HG02642 (cell line): ENCODE measurements around the gene DCTD.

Experiments
- ATAC-seq: cut with Tn5 transposase; IDR thresholded peaks from one replicate; pipeline ENCODE4 v1.9.1; 2021; ENCODE audit warnings: mild to moderate bottlenecking; ENCODE audit not compliant: unreplicated experiment, poor library complexity

Gene DCTD

DNA sequence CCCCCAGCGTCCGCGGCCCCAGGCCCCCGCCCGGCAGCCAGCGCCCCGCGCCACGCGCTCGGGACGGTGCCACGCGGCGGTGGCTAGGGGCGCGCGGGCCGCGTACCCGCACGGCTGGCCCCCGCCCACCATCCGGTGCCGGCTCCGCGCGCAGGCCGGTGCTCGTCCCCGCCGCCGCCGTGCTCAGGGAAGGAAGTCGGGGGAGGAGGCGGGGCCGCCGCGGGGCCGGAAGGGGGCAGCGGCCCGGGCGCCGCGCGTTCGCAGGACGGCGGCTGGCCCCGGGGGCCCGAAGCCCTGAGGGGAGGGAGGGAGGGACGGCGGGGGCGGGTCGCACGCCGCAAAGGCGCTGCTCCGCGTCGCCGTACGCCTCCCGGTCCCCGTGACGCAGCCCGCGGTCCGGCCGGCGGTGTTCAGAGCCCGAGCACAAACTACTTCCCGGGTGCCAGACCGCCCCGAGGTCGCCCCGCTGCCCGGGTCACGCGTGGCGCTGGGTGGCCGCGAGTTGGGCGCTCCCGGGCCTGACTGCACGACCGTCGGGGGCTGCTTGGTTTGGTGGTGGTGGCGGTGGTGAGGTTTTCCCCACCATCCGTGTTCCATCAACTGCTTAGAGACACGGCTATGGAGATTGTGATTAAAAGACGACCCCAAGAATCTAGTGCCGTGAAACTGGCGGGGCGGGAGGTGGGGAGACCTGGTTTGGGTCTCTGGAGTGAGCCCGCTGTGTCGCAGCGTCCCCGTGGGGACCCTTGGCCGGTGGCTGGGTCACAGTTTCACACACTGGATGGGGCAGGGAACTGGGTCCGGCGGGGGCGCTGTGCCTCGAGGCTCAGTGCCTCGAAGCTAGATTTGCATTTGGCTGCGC lies at the start of gene DCTD:
Gene DCTD (minus strand): TSS at position 205 of the 862 bp plus-strand sequence. CDS start 1,818 bp downstream, outside the sequence.
- ATAC-seq: peak; percentile 85

DNA sequence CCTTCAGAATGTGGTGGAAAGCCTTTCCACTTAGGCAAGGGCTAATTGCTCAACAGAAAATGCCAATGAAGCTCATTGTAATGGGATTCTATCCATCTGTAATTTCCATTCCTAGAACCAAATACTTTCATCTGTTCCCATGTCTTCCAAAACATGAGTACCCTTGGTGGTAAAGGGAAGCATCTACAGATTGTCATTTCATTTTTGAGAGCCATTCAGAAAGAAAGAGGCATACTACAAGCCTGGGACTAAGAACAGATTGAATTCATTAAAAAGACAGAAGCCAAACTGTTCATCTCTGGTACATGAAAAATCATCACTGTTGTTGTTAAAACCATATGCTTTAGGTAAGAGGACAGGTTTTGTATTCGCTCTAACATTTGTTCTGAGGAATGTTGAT lies 43.6 kb upstream of the DCTD start:
- ATAC-seq: no peak

DNA sequence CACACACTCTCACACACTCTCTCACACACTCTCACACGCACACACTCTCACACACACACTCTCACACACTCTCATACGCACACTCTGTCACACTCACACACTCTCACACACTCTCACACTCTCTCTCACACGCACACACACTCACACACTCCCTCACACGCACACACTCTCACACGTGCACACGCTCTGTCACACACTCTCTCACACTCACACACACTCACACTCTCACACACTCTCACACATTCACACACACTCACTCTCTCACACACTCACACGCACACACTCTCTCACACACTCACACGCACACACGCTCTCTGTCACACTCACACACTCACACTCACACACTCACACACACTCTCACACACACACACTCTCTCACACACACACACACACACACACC lies 43.0 kb upstream of the DCTD start:
- no peak for ATAC-seq

DNA sequence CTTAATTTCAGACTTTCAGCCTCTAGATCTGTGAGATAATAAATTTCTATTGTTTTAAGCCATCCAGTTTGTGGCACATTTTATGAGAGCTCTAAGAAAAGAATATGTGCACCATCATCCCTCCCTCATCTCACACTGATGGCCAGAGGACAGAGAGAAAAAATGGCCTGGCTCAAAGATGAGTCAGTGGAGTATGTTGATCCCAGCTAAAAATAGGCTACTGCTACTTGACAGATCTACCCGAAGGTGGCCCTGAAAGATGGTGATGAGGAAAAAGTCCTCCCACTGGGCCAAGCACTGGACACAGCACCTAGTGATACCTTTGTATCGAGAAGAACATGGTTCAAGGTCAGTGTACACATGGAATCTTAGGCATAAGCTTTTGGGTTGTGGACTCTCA lies 38.2 kb upstream of the DCTD start:
- ATAC-seq: no peak

DNA sequence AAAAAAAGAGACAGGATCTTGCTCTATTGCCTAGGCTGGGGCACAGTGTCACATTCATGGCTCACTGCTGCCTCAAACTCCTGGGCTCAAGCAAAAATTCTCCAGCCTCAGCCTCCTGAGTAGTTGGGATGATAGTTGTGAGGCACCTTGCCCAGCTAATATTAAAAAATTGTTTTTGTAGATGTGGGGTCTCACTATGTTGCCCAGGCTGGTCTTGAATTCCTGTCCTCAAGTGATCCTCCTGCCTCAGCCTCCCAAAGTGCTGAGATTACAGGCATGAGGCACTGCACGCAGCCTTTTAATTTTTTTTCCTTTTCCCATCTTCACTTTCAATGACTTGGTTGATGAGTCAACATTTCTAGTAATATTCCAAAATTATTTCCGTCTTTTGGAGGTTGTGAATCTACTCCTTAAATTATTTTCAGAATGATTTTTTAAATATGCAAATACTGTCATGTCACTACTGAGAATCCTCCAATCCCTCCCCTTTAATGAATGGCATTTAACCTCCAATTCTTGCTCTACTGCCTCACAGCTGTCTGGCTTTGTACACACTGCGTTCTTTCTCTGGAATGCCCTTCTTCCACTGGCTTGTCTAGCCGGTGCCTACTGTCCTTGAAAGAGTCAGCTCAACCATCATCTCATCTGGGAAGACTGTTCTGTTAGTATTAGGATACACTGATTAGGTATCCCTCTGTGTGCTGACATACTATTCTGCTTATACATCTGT lies 27.5 kb upstream of the DCTD start:
- ATAC-seq: no peak

DNA sequence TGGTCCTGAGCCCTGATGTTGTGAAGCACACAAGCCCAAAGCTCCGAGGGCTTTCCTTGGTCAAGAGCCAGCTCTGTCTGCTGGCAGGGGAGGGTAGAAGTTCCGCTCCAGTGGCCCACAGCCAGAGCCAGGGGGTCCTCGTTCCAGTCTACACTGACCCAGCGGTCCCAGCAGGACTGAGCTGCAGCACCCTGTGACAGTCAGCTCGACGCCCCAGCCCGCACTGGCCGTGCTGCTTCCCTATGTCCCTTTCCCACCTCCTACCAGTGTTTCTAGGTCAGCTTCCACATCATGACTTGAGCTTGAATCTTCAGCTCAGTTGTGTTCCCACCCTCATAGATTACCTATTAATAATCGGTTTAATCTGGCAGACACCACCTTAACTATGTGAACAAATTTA lies 22.5 kb upstream of the DCTD start:
- no peak for ATAC-seq

DNA sequence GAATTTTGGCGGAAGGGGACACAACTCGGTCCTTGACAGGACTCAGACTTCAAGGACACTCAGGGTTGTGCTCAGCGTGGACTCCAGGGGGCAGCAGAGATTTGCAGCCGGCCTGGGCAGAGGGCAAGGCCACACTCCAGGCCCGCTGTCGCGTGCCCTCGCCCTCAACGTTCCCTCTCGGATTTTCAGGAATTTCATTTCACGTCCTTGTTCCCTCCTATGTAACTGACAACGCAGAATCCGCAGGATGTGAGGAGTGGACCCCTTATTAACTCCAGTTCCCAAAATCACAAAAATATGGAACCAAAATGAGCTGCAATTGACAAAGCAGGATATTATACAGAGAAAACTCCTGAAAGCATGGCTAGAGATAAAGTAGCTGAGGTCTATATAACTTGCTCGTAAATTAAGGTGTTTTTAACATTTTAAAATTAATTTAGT lies 21.0 kb upstream of the DCTD start:
- peak; percentile 98 for ATAC-seq

DNA sequence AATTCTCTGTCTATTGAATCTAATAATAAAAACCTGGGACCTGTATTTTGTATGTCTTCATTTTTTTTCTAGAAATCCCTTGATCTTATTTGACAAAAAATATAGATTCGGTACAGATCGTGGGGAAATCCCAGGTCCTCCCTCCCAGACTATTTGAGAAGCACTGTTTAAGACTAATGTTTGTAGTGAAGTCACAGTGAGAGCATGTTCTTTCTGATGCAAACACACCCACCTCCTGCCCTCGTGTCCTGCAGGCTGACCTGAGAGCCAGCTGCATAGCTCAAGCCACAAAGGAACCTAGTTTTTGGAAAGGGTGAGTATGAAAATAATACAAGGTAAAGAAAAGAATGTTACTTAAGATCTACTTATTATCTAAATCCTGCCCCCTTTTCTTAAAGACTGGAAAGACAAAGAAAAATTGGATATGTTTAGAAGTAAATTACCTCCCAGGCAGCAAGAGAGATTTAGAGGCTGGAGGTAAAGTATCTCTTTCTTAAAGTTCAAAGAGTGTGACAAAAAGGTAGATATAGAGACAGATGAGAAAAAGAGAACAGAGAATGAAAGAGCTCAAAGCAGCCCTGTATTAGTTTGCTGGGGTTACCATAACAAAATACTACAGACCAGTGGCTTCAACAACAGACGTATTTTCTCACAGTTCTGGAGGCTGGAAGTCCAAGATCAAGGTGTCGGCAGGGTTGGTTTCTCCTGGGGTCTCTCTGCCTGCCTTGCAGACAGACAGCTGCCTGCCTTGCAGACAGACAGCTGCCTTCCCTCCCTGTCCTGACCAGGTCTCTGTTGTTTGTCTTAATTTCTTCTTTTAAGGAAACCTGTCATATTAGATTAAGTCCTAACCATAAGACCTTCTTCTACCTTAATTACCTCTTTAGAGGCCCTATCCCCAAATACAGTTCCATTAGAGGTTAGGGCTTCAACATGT lies 20.4 kb upstream of the DCTD start:
- peak; percentile 19 for ATAC-seq

DNA sequence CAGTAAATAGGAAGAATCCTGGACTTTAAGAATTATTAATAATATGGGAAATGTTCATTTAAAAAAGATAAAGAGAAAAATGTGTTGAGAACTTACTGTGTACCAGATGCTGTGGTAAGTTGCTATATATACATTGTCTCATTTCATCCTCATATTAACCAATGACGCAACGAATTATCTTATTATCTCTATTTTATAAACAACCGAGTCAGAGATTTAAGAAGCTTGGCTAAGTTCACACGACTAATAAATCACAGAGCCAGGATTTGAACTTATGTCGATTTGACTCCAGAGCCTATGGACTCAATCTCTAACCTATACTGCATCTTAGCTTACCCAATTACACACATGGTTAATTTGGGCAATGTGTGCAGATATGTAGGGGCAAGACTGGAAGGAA lies 15.5 kb upstream of the DCTD start:
- no peak for ATAC-seq

DNA sequence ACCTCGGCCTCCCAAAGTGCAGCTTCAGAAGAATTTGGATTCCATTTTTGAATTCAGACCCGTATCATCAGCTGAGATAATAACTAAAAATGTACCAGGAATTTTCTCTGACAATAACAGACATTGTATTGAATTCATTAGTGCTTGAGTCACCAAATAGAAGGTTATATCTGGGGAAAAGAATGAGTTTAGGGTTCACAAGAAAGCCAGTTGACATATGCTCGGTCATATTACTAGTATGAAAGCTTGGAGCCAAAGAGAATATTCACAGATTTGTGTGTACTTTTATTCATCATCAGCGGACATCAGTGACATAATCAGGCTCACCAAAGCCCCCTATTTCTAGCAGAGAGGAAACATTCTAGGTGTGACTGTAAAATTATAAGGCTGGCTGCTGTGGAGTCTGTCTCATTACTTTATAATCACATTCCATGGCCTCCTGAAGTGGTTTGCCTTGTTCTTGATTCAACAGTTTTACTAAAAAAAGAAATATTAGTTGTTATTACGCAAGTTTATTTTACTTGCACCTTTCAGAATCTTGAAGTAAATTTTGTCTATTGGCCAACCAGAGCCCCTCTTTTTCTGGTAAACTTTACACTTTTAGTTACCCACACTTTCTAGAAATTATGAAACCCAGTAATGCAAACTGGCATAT lies 14.6 kb upstream of the DCTD start:
- ATAC-seq: no peak

DNA sequence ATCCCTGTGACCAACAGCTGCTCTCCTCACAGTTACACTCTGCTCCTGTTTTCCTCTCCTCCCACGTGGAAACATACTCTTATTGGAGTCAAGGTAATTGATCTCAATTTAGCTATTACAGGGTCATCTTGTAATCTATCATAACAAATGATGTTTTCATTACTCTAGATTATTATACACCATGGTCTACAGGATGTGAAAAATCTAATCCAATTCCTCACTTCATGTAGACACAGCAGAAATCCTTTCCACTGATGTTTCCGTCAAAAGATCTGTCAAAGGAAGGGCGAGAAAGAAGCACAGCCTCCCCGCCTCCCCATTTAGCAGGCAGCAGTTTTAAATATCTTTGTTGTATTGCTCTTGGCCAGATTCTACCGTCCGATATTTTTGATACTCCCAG lies 13.7 kb upstream of the DCTD start:
- no peak for ATAC-seq

DNA sequence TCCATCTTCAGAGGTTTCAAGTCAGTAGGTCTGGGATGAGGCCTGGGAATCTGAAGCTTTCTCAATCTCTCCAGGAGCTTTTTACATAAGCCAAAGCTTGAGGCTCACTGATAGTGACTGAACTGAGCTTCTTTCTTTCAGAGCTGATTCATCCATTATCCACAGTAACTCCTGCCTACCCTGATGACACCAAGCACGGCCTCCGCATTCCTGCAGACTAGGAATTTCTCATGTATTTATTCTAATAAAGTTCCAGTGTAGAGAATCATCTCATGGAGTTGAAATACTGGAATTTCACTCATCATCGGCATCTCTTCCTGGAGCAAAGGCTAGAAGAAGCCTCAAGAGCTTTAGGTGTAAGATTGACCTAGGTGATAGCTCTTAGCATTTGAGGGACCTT lies 12.1 kb upstream of the DCTD start:
- no peak for ATAC-seq

DNA sequence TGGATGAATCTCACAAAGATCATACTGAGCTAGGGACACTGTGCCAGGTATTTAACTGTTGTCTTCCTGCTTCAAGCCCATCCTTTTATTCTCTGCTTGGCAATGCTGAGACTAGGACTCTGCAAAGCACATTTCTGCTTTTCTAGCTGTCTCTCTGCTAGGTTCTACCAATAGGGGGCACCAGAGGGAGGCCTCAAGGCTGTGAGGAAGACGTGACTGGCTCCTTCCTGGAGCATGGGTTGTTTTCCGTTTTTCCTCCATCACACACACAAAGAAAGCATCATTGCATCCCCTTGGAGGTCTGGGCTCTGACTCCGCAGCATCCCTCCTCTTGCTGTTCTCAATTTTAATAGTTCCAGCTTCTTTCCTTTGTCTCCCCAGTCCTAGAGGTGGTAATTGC lies 10.9 kb upstream of the DCTD start:
- ATAC-seq: no peak

DNA sequence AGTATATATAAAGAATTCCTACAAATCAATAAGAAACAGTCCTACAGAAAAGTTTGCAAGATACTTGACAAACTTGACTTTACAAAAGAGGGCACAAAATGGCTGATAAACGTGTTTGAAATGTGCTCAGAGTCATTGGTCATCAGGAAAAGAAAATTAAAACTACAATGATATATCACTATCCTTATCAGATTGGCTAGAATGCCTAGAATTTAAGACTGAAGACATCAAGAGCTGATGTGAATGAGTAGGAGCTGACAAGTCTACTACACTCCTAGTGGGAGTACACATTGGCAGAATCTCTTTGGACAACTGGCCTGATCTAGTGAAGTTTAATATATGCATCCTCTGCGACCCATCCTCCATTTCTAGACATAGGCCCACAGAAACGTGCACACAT lies 10.3 kb upstream of the DCTD start:
- ATAC-seq: no peak

DNA sequence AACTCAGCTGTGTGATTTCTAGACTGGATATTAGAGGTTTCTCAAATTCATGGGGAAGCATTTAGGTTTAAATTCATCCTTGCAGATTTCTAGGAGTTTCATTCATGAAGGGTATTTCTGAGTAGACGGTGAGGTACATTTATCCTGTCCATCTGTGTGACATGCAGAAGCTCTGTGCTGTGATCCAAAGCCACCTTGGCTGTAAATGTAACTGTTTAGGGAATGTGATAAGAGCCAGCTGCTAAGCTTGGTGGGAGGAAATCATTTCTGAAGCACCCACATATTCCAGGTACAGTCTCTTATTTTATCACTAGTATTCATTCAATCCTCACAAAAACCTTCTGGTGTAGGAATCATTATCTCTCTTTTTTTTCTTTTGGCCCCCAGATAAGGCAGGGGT lies 8.7 kb upstream of the DCTD start:
- ATAC-seq: no peak

DNA sequence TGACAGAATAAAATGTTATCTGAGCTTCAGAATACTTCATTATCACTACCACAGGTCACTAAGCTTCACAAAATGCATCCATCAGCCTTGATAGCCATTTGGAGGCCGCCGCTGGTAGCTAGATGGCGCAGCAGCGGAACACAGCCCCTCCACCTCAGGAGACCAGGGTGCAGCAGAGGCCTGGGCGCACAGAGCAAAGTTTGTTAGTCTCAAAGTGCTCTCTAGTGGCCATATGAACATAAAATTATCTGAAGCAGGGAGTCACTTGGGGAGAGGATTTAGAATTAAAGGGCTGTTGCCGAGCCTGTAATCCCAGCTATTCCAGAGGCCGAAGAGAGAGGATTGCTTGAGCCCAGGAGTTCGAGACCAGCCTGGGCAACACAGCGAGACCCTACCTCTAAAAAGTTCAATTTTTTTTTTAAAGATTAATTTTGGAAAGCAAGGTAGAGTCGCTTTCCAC lies 8.1 kb upstream of the DCTD start:
- ATAC-seq: peak; percentile 100

DNA sequence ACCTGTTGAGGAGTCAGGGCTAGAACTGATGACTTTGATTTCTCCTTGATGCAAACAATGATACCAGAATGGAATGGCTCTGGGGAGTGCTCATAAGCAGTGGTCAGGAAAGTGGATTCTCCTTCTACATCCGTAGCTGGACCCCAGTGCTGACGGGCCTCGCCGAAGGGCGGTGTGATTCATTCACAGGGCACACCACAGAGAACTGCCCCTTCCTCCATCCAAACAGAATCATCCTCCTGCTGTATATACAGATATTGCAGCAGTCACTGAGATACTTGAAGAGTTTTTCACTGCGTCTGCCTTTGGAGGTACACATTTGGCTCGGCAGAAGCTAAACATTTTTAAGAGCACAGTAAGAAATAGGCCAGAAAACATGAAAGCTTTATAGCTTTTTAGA lies 7.3 kb upstream of the DCTD start:
- no peak for ATAC-seq

DNA sequence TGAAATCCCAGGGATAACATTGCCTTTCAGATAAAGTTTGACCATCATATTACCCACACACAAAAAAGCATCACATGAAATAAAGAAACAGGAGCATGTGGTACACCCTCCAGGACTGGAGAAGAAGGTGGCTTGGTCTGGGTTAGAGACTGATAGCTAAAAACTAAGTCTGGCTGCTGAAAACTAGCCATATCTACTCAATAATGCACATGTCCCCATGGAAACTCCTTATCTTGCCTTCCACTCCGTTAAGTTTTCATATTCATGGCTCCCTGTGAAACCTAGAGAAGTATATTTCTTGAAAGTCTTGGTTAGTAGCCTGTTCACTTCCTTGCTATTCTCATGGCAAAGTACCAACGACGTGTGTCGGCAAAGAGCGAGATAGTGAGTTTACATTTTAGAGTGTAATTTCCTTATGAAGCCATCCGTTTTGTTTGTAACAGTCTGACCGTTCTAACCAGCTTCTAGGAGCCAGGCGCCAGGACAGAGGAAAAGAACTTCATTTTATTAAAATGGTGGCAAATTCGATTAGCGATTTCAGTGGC lies 6.7 kb upstream of the DCTD start:
- ATAC-seq: no peak

DNA sequence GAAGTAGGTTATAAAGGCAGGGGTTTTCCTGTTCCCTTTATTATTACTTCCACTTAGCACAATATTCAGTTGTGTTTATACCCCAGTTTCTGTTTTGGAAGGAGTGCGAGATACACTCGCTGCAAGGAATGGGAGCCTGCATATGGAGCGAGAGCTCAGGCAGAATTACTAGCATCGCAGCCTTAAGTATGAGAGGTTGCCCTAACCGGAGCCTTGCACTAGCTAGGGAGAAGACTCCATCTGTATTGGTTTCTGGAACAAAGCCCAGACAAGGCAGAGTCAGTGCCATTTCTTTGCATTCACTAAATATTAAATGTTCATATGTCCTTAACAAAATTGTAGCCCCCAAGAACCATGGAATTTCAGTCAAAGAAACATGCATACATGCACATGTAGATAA lies 6.2 kb upstream of the DCTD start:
- ATAC-seq: no peak
